NCI-H1105 (cell line): ENCODE results near the gene FRMD3.

ENCODE experiments used
- DNase-seq: peaks from one replicate; lab custom pipeline; 2025; lab: John Stamatoyannopoulos, UW

The FRMD3 gene

GRCh38 chr9:83281306-83282255 is 256.6 kb downstream of the FRMD3 start:
- peak; percentile 13 for DNase-seq

GRCh38 chr9:83280790-83281189 is 257.4 kb downstream of the FRMD3 start:
- no peak for DNase-seq

GRCh38 chr9:83280268-83280667 is 257.9 kb downstream of the FRMD3 start:
- DNase-seq = no peak

GRCh38 chr9:83274787-83275186 is 263.4 kb downstream of the FRMD3 start:
- no peak for DNase-seq

GRCh38 chr9:83271665-83272071 is 266.5 kb downstream of the FRMD3 start:
- no peak for DNase-seq

GRCh38 chr9:83270116-83270515 is 268.1 kb downstream of the FRMD3 start:
- DNase-seq = no peak

GRCh38 chr9:83267741-83268140 is 270.5 kb downstream of the FRMD3 start:
- no peak for DNase-seq

GRCh38 chr9:83266666-83267496 is 271.3 kb downstream of the FRMD3 start:
- no peak for DNase-seq

- DNase-seq = no peak
Observed at GRCh38 chr9:83266331-83266665, 271.9 kb downstream of the FRMD3 start.

GRCh38 chr9:83264315-83264714 is 273.9 kb downstream of the FRMD3 start:
- no peak for DNase-seq

- no peak for DNase-seq
Observed at GRCh38 chr9:83259558-83259957, 278.6 kb downstream of the FRMD3 start.

- no peak for DNase-seq
Observed at GRCh38 chr9:83257937-83258891, 280.0 kb downstream of the FRMD3 start.

- DNase-seq = no peak
Observed at GRCh38 chr9:83247732-83248131, 290.5 kb downstream of the FRMD3 start.

GRCh38 chr9:83245979-83246659 is 292.1 kb downstream of the FRMD3 start:
- DNase-seq = no peak

- DNase-seq = no peak
Observed at GRCh38 chr9:83242066-83242465, 296.1 kb downstream of the FRMD3 start.

- DNase-seq = no peak
Observed at GRCh38 chr9:83240671-83241070, 297.5 kb downstream of the FRMD3 start.

- no peak for DNase-seq
Observed at GRCh38 chr9:83239747-83240146, 298.5 kb downstream of the FRMD3 start.

GRCh38 chr9:83238871-83239640 is 299.1 kb downstream of the FRMD3 start:
- DNase-seq = peak; percentile 56

- DNase-seq = no peak
Observed at GRCh38 chr9:83236029-83236696, 302.0 kb downstream of the FRMD3 start.

GRCh38 chr9:83235526-83235925 is 302.7 kb downstream of the FRMD3 start:
- DNase-seq = no peak
